Stimulated activated CD8-positive, alpha-beta memory T cell treated with anti-CD3 and anti-CD28 coated beads, Interleukin-15, amount 100 ng/mL, for 24 hours (primary cell): ENCODE data around the gene PATL1.
A peak's percentile ranks its signal among the peaks of the same experiment; 100 is the strongest.
"Not testable (repeated sequence)": the region's sequence is repeated elsewhere in the genome, so short reads cannot be mapped to it uniquely, and the experiment has no call there.

Source experiments
- DNase-seq: peaks from one replicate; pipeline ENCODE4 v3.0.0-alpha.2; 2020; ENCODE audit warnings: low read depth

Gene PATL1

GRCh38 chr11:59668950-59669610, at the start of gene PATL1:
PATL1 (minus strand) TSS chr11:59669037; CDS start chr11:59668895, 142 bp downstream.
- DNase-seq, result peak; percentile 93

DNA sequence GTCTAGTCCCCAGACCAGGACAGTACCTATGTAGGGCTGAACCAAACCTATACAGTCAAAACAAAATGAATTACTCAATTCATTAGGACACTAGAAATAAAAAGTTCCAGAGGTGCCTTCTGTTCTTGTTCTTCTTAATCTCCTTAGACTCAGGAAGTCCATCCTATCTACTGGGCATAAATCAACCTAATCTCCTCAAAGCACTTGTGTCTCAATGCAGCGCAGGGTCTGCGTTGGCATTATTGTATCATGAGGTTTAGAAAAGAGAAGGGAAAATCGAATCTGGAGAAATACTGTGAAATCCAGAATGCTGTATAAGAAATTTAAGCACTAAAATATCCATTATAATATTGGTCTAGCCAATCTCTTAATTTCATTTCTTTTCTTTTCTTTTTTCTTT, 47.2 kb upstream of the PATL1 start:
- no peak for DNase-seq

GRCh38 chr11:59713745-59714144, 44.9 kb upstream of the PATL1 start, which contains the start of gene OR10V1:
OR10V1 (minus strand) TSS chr11:59713845; CDS start chr11:59713845, 0 bp downstream.
- DNase-seq, result no peak

- DNase-seq, result no peak
These were observed 41.5 kb upstream of the PATL1 start for GRCh38 chr11:59710136-59710847.

- DNase-seq, result no peak
These were observed 39.7 kb upstream of the PATL1 start for GRCh38 chr11:59708537-59708936.

DNA sequence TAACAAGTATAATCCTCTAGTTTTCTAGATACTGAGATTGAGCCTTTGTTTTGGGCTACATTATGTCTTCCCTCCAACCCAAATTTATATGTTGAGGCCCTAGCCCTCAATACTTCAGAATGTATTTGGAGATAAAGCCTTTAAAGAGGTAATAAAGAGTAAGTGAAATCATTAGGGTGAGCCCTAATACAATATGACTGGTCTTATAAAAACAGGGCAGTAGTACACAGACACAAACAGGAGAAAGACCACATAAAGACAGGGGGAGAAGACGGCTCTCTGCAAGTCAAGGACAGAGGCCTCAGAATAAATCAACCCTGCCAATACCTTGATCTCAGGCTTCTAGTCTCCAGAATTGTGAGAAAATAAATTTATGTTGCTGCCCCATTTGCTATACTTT, 38.5 kb upstream of the PATL1 start:
- DNase-seq, result no peak

DNA sequence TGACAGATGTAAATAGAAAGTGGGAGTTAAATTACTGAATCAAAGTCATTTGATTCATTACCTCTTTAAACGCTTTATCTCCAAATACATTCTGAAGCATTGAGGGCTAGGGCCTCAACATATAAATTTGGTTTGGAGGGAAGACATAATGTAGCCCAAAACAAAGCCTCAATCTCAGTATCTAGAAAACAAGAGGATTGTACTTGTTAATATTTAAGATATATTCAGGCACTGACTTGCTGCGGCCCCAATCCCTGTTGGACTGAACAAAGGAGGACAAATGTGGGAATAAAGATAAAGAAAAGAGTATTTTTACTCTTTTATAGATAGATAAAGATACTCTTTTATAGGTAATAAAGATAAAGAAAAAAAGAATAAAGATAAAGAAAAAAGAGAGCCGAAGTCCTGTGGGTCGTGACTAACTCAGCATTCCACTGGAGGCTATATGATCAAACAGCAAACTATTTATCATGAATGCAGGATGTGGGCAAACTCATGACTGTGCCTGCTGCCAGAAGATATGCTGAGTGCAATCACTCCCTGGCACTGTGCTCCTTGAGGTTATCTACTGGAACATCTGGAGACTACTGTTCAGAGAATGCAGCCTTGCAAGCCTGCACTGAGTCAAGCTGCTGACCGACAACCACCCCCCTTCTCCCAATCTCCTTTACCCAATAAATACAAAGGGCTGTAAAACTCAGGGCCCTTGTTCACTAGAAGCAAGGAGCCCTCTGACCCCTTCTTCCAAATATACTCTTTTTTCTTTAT, 37.9 kb upstream of the PATL1 start:
- DNase-seq, result no peak

DNA sequence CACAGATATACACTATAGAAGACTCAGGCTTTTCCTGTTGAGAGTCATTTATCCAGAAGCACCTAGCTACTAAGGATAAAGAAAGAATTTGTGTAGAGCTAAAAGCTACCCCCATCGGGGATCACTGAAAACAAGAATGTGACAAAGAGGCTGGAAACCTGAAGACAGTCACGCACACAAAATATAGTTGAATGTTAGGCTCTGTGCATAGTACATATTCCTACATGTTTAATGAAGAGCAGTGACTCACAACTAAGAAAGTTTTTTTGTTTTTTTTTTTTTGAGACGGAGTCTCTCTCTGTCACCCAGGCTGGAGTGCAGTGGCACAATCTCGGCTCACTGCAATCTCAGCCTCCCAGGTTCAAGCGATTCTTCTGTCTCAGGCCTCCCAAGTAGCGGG, 36.5 kb upstream of the PATL1 start:
- no peak for DNase-seq

DNA sequence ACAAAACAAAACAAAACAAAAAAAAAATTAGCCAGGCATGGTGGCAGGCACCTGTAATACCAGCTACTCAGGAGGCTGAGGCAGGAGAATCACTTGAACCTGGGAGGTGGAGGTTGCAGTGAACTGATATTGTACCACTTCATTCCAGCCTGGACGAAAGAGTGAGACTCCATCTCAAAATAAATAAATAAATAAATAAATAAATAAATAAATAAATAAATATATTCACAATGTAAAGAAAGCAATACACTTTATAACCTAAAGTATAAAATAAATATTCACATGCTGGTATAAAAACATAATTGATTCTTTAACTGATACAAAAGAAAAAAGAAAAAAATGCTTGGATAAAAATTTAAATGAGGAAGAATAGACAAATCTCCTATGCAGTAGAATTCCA, 34.7 kb upstream of the PATL1 start:
- not testable (repeated sequence) for DNase-seq

GRCh38 chr11:59700157-59700556, 31.3 kb upstream of the PATL1 start:
- not testable (repeated sequence) for DNase-seq

DNA sequence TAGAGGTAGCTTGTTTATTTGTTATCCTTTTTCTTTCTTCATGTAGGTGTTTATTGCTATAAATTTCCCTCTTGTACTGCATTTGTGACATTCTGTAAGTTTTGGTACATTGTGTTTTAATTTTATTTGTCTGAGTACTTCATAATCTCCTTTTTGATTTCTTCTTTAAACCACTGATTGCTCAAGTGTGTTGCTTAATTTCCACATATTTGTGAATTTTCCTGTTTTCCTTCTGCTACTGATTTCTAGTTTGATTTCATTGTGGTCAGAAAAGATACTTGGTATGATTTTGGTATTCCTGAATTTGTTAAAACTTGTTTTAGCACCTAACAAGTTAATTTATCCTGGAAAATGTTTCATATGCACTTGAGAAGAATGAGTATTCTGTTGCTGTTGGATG, 29.7 kb upstream of the PATL1 start:
- no peak for DNase-seq

DNA sequence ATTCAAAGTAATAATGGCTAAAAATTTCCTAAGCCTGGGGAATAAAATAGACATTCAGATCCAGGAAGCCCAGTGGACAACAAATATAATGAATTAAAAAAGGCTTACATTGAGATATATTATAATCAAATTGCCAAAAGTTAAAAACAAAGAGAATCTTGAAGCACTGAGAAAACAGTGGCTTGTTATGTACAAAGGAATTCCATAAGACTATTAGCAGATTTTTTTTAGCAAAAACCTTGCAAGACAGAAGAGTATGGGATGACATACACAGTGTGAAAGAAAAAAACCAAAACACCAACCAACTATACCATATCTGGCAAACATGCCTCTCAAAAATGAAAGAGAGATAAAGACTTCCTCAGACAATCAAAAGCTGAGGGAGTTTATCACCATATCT, 24.1 kb upstream of the PATL1 start:
- DNase-seq, result no peak

DNA sequence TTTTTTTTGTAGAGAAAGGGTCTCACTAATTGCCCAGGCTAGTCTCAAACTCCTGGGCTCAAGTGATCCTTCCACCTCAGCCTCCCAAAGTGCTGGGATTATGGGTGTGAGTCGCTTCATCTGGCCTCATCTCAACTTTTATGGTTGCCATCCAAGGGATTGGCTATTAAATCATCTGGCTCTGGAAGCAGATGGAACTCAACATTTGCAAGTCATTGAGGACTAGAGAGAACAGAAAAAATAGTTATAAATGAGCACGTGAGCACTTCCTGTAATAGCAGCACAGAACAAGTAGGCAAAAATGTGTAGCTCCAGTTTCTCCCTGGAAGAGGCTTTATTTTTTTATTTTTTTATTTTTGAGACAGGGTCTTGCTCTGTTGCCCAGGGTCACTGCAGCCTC, 22.3 kb upstream of the PATL1 start:
- DNase-seq, result no peak

DNA sequence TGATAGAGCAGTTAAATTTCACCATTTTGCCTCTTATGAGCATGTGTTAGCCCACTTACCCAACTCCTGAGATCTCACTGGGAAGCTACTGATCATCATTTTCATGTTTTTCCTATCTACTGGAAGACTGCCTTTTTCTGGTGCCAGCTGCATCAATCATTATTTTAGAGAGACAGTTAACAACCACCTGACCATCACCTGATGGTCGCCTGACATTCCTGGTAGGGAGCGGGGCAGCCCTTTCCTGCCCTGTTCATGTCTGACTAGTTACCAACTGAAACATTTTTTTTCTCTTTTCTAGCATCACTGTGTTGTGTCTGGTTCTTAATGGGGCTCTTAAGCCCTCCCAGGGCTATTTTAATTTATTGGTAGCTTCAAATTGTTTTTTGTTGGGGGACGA, 20.2 kb upstream of the PATL1 start:
- no peak for DNase-seq

DNA sequence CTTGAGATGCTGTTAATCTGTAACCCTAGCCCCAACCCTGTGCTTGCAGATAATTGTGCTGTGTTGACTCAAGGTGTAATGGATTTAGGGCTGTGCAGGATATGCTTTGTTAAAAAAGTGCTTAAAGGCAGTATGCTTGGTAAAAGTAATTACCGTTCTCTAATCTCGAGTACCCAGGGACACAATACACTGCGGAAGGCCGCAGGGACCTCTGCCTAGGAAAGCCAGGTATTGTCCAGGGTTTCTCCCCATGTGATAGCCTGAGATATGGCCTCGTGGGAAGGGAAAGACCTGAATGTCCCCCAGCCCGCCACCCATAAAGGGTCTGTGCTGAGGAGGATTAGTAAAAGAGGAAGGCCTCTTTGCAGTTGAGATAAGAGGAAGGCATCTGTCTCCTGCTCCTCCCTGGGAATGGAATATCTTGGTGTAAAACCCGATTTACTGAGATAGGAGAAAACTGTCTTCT, 12.5 kb upstream of the PATL1 start:
- DNase-seq, result not testable (repeated sequence)

DNA sequence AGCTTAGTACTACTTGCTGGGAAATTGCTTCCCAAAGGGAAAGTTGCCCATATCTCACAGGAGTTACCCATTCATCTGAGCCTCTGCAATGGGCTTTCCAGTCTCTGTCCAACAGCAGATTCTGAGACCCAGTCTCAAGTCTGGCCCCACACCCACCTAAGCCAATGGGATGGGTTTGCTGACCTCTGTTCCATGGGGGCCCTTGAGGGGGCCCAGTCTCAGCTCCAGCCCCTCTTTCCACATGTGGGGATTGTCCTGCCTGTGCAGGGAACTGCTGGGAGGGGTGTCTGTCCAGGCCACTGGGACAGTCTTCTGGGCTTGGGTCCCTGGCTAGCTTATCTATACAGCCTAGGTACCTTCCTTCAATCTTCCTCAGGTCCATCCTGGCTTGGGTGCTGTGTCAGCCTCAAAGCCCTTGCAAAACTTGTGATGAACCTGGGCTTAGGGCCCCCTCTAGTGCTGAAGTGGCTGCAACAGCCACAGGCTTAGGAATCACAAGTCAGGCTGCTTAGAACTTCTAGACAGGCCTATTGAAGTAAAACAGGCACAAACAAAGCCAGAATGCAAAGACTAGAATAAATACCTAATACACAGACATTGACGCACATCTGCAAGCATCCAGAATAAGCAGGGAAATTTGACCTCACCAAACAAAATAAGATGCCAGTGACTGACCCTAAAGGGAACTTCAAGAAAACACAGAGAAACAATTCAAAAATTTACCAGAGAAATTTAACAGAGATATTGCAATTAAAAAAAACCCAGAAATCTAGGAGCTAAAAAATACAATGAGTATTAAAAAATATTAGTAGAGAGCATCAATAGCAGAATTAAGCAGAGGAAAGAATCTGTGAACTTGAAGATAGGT, 11.7 kb upstream of the PATL1 start:
- no peak for DNase-seq

- no peak for DNase-seq
These were observed 10.5 kb upstream of the PATL1 start for GRCh38 chr11:59679347-59679746.

DNA sequence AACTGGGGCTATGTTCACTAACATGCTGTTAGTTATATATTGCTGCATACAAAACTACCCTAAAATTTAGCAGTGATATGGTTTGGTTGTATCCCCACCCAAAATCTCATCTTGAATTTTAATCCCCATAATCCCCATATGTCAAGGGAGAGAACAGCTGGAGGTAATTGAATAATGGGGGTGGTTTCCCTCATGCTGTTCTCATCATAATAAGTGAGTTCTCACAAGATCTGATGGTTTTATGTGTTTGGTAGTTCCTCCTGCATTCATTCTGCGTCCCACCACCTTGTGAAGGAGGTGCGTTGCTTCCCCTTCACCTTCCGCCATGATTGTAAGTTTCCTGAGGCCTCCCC, 10.0 kb upstream of the PATL1 start:
- DNase-seq, result no peak

GRCh38 chr11:59678118-59678812, 9.4 kb upstream of the PATL1 start:
- no peak for DNase-seq

GRCh38 chr11:59676205-59676604, 7.4 kb upstream of the PATL1 start:
- no peak for DNase-seq

DNA sequence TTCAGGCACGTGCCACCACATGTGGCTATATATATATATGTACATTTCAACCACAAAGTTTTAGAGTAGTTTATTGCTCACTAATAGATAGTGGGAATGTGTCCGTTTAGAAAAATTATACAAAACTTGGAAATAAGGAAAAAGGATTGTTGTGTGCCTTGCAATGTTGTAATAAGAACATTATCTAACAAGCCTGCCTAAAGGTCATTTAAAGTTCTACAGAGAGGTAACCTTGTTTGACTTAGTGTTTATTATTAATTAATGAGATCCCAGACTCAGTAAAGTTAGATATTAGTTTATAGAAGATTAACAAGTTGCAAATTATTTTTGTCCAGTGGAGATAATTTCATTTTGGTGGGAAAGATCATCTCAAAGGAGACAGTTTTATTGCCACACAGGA, 5.5 kb upstream of the PATL1 start:
- DNase-seq, result no peak
